ENCODE measurements around the gene SDK2. TPM values are rescaled to one million over a fixed set of nuclear protein-coding genes. Genes with fewer than 3 reads are reported as not detected.

The SDK2 gene
- total and polyA plus RNA-seq, 2 experiments from 2014 or later = 0.74 to 5.1 TPM

- no peaks in the 10 kb centered on the region for H3K79me2 ChIP-seq (replicated peaks; ENCODE audit: insufficient read depth)
- no peak overlapping the region for H3K4me3 Mint-ChIP-seq
- H3K36me3 Mint-ChIP-seq (ENCODE audit: low read depth) = no peaks in the 10 kb centered on the region
- no peaks in the 10 kb centered on the region for H3K4me1 ChIP-seq (ENCODE audit: insufficient read depth)
- peaks cover 3% of the 10 kb centered on the region for H3K27me3 Mint-ChIP-seq (ENCODE audit: insufficient read depth, low read depth, poor library complexity)
- DNase-seq (ENCODE audit: low spot score) = no peak
- no peaks in the 10 kb centered on the region for H3F3A ChIP-seq (replicated peaks; ENCODE audit: low read depth)
- no peak overlapping the region for H3K4me2 ChIP-seq
- no peak overlapping the region for H2AFZ ChIP-seq
- H3K36me3 ChIP-seq (ENCODE audit: insufficient read depth) = no peaks in the 10 kb centered on the region
- no peak for ATAC-seq
- H4K20me1 ChIP-seq (replicated peaks; ENCODE audit: insufficient read depth) = no peaks in the 10 kb centered on the region
- peaks cover 3% of the 10 kb centered on the region; the same call in 1 of the 3 replicates for H3K4me1 Mint-ChIP-seq
- H3K27ac Mint-ChIP-seq = no peak overlapping the region
- no peaks in the 10 kb centered on the region for H3K9me2 ChIP-seq (ENCODE audit: insufficient read depth)
- TF ChIP-seq ZNF462 (CRISPR knock-in tag; IDR thresholded peaks at IDR 0.05) (no peak), EZH2phosphoT487 (IDR thresholded peaks at IDR 0.05; ENCODE audit: unreplicated experiment) (no peak), CTCF (conservative IDR thresholded peaks at IDR 0.05; ENCODE audit: low read depth in 2 of 2) (no peak), ZNF114 (CRISPR knock-in tag; IDR thresholded peaks at IDR 0.05) (no peak), STAT1 (IDR thresholded peaks at IDR 0.05; ENCODE audit: unreplicated experiment) (no peak), POLR2AphosphoS5 (IDR thresholded peaks at IDR 0.05; ENCODE audit: low read depth) (no peak), EZH2 (IDR thresholded peaks at IDR 0.05; ENCODE audit: low read depth, unreplicated experiment) (no peak), CREB1 (CRISPR knock-in tag; IDR thresholded peaks at IDR 0.05; ENCODE audit: low read depth) (no peak), JUNB (IDR thresholded peaks at IDR 0.05; ENCODE audit: unreplicated experiment) (no peak), ETS1 (IDR thresholded peaks at IDR 0.05) (no peak), ZNF331 (CRISPR knock-in tag; IDR thresholded peaks at IDR 0.05; ENCODE audit: low read depth) (no peak), NANOG (IDR thresholded peaks at IDR 0.05; ENCODE audit: borderline replicate concordance) (no peak)
- H3K27ac ChIP-seq (ENCODE audit: low read depth) = no peak overlapping the region
- H3K27me3 ChIP-seq (ENCODE audit: insufficient read depth) = no peaks in the 10 kb centered on the region
- no peak overlapping the region for H3K4me3 ChIP-seq
- no peaks in the 10 kb centered on the region for H3K9me3 Mint-ChIP-seq
Measured at GRCh38 chr17:73378974-73379470, 265.2 kb downstream of the SDK2 start.
